Coronary artery (tissue), 2 donors: ENCODE data around the gene GRIP2.

ENCODE experiments used
- DNase-seq: peaks from one replicate; pipeline ENCODE4 v3.0.0-alpha.2; 2017; ENCODE audit warnings: low spot score
- H3K27ac ChIP-seq, 2 donors: fragments of 200-600 bp; sonication (generic); one replicate each; pipeline ENCODE4 v1.5.1; 2016 to 2019
- H3K4me3 ChIP-seq: fragments of 200-600 bp; sonication (generic); 2 replicates; pipeline ENCODE4 v1.5.1; 2016; ENCODE audit warnings: mild to moderate bottlenecking, moderate library complexity
- CTCF ChIP-seq: fragments of 200-600 bp; sonication (generic); IDR thresholded peaks from one replicate; pipeline ENCODE4 v1.5.1; 2019; ENCODE audit warnings: antibody characterized with exemption

Gene GRIP2

GRCh38 chr3:14502472-14502871 is 37.7 kb downstream of the GRIP2 start:
- no peak overlapping the region for H3K4me3 ChIP-seq
- no peak for DNase-seq
- no peak for TF ChIP-seq CTCF
- no peak overlapping the region for H3K27ac ChIP-seq

- H3K4me3 ChIP-seq, result no peak overlapping the region
- no peak for DNase-seq
Observed at GRCh38 chr3:14497321-14497720, 42.8 kb downstream of the GRIP2 start.

GRCh38 chr3:14496351-14496750 is 43.8 kb downstream of the GRIP2 start:
- Histone ChIP-seq H3K4me3 (no peak overlapping the region), H3K27ac (no peak overlapping the region)
- TF ChIP-seq CTCF, result no peak
- DNase-seq, result no peak

More at GRCh38 chr3:14497321-14497720, 42.8 kb downstream of the GRIP2 start:
- no peak overlapping the region for H3K27ac ChIP-seq
- TF ChIP-seq CTCF, result no peak

- no peak for TF ChIP-seq CTCF
- DNase-seq, result no peak
Observed at GRCh38 chr3:14494973-14495300, 45.2 kb downstream of the GRIP2 start.

GRCh38 chr3:14494279-14494972 is 45.7 kb downstream of the GRIP2 start:
- no peak for DNase-seq
- Histone ChIP-seq H3K27ac (no peak overlapping the region), H3K4me3 (no peak overlapping the region)
- TF ChIP-seq CTCF, result no peak

More at GRCh38 chr3:14494973-14495300, 45.2 kb downstream of the GRIP2 start:
- Histone ChIP-seq H3K4me3 (no peak overlapping the region), H3K27ac (no peak overlapping the region)

GRCh38 chr3:14492948-14493881 is 46.9 kb downstream of the GRIP2 start:
- DNase-seq, result no peak
- Histone ChIP-seq H3K4me3 (no peak overlapping the region), H3K27ac (no peak overlapping the region)
- no peak for TF ChIP-seq CTCF
